Muscle of leg (tissue), 11 donors: ENCODE results near the gene PLAGL1. TPM values are rescaled to one million over a fixed set of nuclear protein-coding genes. Genes with fewer than 3 reads are reported as not detected.

ENCODE experiments used
- DNase-seq: peaks from one replicate; pipeline ENCODE4 v3.0.0; 2013
- H3K27ac ChIP-seq: one replicate; pipeline ENCODE4 v1.5.1; 2013; ENCODE audit warnings: mild to moderate bottlenecking, low read length, control low read depth
- H3K27me3 ChIP-seq: one replicate; pipeline ENCODE4 v1.6.1; 2013; ENCODE audit warnings: low read length; ENCODE audit not compliant: control insufficient read depth, insufficient read depth
- H3K36me3 ChIP-seq: one replicate; pipeline ENCODE4 v1.6.1; 2013; ENCODE audit warnings: low read length; ENCODE audit not compliant: control insufficient read depth, insufficient read depth
- H3K4me1 ChIP-seq: one replicate; pipeline ENCODE4 v1.6.1; 2013; ENCODE audit warnings: low read length; ENCODE audit not compliant: control insufficient read depth, insufficient read depth
- H3K4me3 ChIP-seq: one replicate; pipeline ENCODE4 v1.5.1; 2013; ENCODE audit warnings: low read length, control low read depth
- H3K9me3 ChIP-seq: replicated peaks from 2 replicates; pipeline ENCODE4 v1.6.1; 2013; ENCODE audit warnings: low read depth, low read length; ENCODE audit not compliant: control insufficient read depth
- WGBS: methylation state at CpG from one replicate; pipeline ENCODE4 v1.1.5; 2013; ENCODE audit warnings: missing lambda C conversion rate; ENCODE audit not compliant: insufficient coverage; 5-methylcytosine and 5-hydroxymethylcytosine counted together
- polyA plus RNA-seq, 8 donors: library from polyadenylated mRNA; unstranded; fragments of 120-200 nt; gene quantifications; one replicate each; pipeline versions ENCODE4 v1.2.1 to v1.2.3, GENCODE V29; 2013; ENCODE audit warnings: inconsistent platforms in 1 of 8, low replicate concordance in 1 of 8; ENCODE audit not compliant: insufficient read length in 8 of 8, insufficient read depth in 1 of 8
- total RNA-seq: library from RNA; stranded (reverse); fragments of 120-200 nt; gene quantifications from one replicate; pipeline ENCODE4 v1.2.4, GENCODE V29; 2013

PLAGL1 gene
- total and polyA plus RNA-seq, 9 donors = 105 to 298 (median 237) TPM

DNA sequence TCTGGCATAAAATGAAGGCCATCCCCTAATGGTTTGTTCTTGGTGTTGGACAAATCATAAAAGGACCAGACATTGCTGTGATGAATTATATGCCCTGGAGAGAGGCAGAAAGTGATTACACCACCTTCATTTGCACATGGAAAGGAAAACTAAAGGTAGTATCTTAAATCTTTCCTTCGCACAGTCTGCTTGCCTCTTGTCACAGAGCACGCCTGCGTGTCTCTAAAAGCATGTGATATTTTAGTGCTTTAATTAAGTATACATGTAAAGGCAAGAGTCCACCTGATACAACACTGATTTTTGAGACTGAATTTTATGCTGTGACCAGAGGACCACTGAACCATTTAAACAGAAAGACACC, 28.8 kb upstream of the PLAGL1 start:
- Histone ChIP-seq H3K27ac (no peak overlapping the region), H3K36me3 (no peaks in the 10 kb centered on the region), H3K4me3 (no peak overlapping the region), H3K9me3 (peaks cover 9% of the 10 kb centered on the region), H3K4me1 (no peaks in the 10 kb centered on the region), H3K27me3 (no peaks in the 10 kb centered on the region)
- WGBS = no CpG with 5 or more reads among the region's 3 CpGs
- no peak for DNase-seq

DNA sequence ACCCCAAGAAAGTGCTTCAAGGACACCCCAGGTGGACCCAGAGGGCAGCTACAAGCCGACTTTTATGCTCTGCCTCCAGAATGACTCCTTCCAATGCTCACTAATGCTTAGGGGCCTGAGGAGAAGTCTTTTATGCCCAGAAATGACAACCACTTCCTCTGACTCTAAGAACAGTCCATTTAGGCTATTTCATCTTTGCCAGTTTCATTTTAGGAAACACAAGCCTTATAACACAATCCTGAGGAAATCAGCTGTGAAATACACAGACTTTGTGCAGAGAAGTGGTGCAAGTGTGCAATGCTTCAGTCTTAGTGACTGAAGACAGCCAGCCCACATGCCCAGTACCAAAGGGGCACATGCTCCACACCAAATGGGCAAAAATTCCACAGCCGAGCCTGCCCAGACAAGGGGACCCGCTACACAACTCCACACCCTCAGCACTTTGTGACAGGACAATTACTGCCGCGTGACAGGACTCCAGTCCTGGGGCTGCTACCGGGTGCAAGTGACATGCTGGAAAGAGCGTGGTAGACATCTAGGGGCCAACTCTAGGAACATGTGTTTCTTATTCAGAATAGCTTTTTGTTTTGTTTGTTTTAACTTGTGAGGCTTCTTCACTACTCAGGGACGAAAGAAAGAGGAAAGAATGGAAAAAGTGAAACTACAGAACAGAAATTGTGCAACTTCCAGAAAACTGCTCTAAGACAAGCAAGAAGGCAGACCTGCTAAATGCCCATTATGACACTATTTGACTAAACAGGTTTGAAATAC, 28.2 kb upstream of the PLAGL1 start:
- peaks cover 9% of the 10 kb centered on the region for H3K9me3 ChIP-seq
- 45% methylated on average over 2 of the region's 8 CpGs for WGBS

DNA sequence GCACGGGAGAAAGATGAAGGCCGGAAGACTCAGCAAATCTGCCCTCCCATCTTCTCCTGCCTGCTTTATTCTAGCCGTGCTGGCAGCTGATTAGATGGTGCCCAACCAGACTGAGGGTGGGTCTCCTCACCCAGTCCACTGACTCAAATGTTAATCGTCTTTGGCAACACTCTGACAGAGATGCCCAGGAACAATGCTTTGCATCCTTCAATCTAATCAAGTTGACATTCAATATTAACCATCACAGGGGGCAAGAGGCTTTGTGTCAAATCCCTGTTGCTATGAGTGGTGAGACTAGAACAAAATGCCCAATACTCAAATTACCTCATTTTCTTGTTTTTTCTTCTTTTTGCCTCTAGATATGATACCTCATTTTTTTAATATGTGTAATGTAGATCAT, 27.4 kb upstream of the PLAGL1 start:
- no peak overlapping the region for H3K27ac ChIP-seq

More for the DNA sequence above, 28.2 kb upstream of the PLAGL1 start:
- Histone ChIP-seq H3K27me3 (no peaks in the 10 kb centered on the region), H3K36me3 (no peaks in the 10 kb centered on the region), H3K4me1 (no peaks in the 10 kb centered on the region), H3K4me3 (peak overlapping the region; percentile 9), H3K27ac (no peak overlapping the region)
- DNase-seq = peak; percentile 79

DNA sequence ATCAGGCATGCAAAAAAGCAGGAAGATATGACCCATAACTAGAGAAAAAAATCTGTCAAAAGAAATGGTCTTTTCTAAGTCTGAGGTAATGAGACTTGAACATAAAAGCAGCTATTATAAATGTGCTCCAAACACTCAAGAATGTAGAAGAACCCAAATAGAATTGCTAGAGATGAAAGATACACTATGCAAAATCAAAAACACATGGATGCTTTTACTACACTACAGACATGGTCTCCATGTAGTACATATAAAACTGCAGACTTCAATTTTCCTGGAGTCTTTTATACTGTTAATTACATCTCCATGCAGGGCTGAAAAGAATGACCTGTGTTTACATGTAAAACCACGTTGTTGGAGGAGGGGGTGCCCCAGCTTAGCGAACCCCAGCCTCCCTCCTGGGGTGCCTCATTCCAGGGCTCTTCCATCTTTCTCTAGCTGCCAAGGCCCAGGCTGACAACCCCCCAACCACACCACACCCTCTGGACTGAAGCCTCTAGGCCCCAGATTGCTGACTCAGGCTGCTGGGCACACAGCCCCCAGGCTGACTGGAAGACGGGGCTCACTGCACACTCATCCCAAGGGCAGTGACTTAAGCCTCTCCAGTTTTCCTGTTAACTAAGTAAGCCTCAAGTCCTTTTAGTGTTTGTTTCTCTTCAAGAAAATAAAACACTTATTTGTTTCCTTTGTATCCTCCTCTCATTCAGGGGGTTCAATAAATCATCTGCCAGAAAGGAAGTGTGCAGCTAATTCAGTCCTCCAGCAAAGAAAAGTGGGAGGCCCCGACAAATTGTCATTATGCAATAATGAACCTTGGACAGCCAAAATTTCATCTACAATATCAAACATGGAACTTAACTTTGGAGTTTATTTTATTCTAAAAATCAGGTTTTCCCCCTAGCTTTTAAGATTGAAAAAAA, 26.0 kb upstream of the PLAGL1 start:
- DNase-seq = peak; percentile 3
- WGBS = 17% methylated on average over 1 of the region's 4 CpGs
- Histone ChIP-seq H3K27me3 (no peaks in the 10 kb centered on the region), H3K27ac (no peak overlapping the region), H3K4me3 (no peak overlapping the region), H3K36me3 (no peaks in the 10 kb centered on the region), H3K9me3 (peaks cover 9% of the 10 kb centered on the region), H3K4me1 (no peaks in the 10 kb centered on the region)

More for the DNA sequence above, 27.4 kb upstream of the PLAGL1 start:
- no peak for DNase-seq
- no peaks in the 10 kb centered on the region for H3K36me3 ChIP-seq
- H3K9me3 ChIP-seq = peaks cover 9% of the 10 kb centered on the region
- WGBS = 87% methylated on average over 3 of the region's 4 CpGs
- no peaks in the 10 kb centered on the region for H3K27me3 ChIP-seq
- H3K4me1 ChIP-seq = no peaks in the 10 kb centered on the region
- no peak overlapping the region for H3K4me3 ChIP-seq

DNA sequence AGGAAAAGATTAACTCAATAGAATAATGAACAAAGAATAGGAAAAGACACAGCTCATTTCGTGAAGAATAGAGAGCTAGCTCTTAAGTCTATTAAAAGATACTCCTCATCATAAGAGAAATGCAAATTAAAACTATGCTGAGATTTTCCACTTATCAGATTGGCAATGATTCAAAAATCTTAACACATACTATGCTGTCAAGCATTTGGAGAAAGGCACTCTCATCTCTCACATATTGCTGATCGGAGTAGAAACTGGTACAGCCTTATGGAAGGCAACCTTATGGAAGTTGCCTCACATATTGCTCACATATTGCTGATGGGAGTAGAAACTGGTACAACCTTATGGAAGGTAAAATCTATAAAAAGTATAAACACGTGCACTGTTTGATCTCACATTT, 21.4 kb upstream of the PLAGL1 start:
- Histone ChIP-seq H3K27ac (no peak overlapping the region), H3K27me3 (no peaks in the 10 kb centered on the region), H3K9me3 (peaks cover 9% of the 10 kb centered on the region), H3K4me3 (no peak overlapping the region), H3K36me3 (no peaks in the 10 kb centered on the region), H3K4me1 (no peaks in the 10 kb centered on the region)
- no peak for DNase-seq
- no CpG with 5 or more reads among the region's 3 CpGs for WGBS

DNA sequence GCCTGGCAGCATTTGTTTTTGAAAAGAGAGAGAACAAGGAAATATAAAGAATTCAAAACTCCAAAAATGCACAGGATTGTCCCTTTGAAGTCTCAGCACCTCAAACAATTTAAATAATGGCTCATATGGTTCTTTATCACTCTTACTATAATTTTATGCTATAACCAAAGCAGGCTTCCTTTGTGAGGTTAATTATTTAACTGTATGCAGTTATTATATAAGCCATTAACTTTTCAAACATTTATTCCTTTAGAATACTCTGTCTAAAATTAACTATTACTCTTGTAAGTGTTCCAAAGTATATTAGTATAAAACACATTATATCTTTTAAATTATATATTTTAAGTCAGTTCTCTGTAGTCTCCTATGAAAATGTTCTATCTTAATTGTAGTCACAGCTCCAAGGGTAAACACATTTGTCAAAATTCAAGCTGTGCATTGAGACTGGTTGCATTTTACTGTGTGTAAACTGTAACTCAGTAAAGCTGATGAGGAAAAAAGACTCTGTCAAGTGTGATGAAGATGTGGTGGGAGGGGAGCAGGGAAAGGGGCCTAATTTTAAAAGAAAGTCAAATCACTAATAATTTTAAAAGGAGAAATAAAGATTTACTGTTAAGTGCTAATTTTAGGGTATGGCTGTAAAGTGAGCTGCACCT, 20.0 kb upstream of the PLAGL1 start:
- H3K9me3 ChIP-seq = peaks cover 2% of the 10 kb centered on the region
- H3K36me3 ChIP-seq = no peaks in the 10 kb centered on the region
- no peaks in the 10 kb centered on the region for H3K4me1 ChIP-seq
- DNase-seq = no peak
- H3K4me3 ChIP-seq = no peak overlapping the region
- no peaks in the 10 kb centered on the region for H3K27me3 ChIP-seq
- H3K27ac ChIP-seq = no peak overlapping the region

DNA sequence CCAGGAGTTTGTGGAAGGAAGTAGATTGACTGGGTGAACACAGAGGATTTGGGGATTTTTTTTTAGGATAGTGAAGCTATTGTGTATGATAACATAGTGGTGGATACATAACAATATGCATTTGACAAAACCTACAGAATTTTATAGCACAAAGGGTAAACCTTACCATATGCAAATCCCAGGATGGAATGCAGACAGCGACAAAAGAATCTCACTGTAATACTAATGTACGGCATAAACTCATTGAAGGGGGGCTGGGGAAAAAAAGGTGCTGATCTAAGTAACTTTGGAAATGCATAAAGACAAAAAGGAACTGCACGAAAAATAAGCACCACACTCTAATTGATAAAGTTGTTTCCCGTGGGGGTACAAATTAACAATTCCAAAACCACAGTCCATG, 15.2 kb upstream of the PLAGL1 start:
- H3K36me3 ChIP-seq = no peaks in the 10 kb centered on the region
- no peak for DNase-seq
- H3K4me1 ChIP-seq = no peaks in the 10 kb centered on the region
- no peak overlapping the region for H3K4me3 ChIP-seq
- no peak overlapping the region for H3K27ac ChIP-seq
- no peaks in the 10 kb centered on the region for H3K9me3 ChIP-seq
- H3K27me3 ChIP-seq = no peaks in the 10 kb centered on the region
- no CpG with 5 or more reads among the region's 4 CpGs for WGBS

DNA sequence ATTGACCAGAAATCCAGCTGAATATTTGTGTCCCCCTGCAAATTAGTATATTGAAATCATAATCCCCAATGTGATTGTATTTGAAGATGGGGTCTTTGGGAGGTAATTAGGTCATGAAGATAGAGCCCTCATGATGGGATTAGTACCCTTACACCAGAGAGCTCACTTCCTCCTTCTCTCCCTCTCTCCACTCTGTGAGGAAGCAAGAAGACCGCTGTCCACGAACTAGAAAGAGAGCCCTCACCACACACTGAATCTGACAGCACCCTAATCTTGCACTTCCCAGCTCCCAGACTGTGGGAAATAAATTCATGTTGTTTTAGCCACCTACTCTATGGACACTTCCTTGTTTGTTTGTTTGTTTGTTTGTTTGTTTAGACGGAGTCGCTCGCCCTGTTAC, 11.9 kb upstream of the PLAGL1 start:
- DNase-seq = no peak
- Histone ChIP-seq H3K27me3 (no peaks in the 10 kb centered on the region), H3K4me3 (no peak overlapping the region), H3K27ac (no peak overlapping the region), H3K36me3 (no peaks in the 10 kb centered on the region), H3K9me3 (no peaks in the 10 kb centered on the region), H3K4me1 (no peaks in the 10 kb centered on the region)
- 93% methylated on average over 3 of the region's 5 CpGs for WGBS

DNA sequence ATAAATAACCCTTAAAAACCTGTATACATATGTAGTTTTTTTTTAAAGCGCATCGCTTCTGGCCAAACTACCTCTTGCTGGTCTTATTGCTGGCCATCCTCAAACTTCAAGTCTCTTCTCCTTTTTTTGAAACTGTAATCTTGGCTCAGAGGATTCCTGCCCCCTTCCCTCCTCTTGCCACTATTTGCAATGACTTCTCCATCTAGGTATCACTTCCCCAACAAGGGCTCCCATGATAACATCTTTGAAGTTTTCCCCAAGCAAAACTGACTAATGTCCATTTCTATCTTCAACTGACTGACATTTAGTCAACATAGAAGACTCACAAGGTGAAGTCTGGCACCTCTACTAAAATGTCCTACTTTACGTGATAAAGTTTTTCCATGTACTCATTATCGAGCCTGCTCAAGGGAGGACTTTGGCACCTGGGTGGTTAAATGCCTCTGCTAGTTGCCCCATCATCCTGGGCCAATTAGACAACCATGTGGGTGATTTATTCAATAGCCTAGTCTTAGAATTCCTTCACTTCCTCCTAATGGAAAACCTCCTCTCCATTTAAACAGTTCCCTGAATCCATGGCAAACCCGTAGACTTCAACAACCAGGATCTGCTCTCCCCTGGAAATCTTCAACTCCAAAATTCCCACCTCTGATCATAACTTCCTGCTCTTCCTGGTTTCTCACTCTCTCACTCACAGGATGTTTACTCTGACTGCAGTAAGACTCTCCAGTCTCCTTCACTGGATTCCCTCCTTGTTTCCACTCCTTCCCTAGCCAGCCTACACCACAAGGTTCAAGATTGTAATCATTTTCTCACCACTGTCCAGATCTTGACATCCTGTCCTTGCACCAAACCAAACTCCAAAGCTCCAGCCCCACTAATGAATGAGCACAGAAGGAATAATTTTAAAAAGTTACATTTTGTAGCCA, 9.4 kb upstream of the PLAGL1 start:
- whole genome bisulfite sequencing = 70% methylated on average over 3 of the region's 5 CpGs
- Histone ChIP-seq H3K27me3 (no peaks in the 10 kb centered on the region), H3K4me1 (peaks cover 5% of the 10 kb centered on the region), H3K9me3 (peaks cover 2% of the 10 kb centered on the region), H3K27ac (no peak overlapping the region), H3K4me3 (no peak overlapping the region), H3K36me3 (no peaks in the 10 kb centered on the region)
- no peak for DNase-seq
